ENCODE results near the gene IL6R.
"Not testable (repeated sequence)": the region's sequence is repeated elsewhere in the genome, so short reads cannot be mapped to it uniquely, and the experiment has no call there.

Gene IL6R
- total RNA-seq = 232 reads per million, percentile 94 among the genes with 10 or more reads in this experiment

DNA sequence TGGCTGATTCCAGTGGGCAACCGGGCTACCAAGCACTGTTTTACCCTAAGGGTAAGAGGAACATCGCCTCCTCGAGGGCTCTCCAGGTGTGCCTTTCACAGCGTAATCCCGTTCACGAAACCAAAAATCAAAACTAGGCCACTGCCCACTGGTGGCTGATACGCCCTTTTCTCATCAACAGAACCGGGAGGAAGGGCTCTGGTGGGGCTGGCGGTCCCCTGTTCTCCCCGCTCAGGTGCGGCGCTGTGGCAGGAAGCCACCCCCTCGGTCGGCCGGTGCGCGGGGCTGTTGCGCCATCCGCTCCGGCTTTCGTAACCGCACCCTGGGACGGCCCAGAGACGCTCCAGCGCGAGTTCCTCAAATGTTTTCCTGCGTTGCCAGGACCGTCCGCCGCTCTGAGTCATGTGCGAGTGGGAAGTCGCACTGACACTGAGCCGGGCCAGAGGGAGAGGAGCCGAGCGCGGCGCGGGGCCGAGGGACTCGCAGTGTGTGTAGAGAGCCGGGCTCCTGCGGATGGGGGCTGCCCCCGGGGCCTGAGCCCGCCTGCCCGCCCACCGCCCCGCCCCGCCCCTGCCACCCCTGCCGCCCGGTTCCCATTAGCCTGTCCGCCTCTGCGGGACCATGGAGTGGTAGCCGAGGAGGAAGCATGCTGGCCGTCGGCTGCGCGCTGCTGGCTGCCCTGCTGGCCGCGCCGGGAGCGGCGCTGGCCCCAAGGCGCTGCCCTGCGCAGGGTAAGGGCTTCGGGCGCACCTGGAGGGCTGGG is at the start of gene IL6R:
IL6R (plus strand) TSS at position 360 of the 763 bp plus-strand sequence; CDS start at position 647, 287 bp downstream.
- peak; percentile 61 for DNase-seq

DNA sequence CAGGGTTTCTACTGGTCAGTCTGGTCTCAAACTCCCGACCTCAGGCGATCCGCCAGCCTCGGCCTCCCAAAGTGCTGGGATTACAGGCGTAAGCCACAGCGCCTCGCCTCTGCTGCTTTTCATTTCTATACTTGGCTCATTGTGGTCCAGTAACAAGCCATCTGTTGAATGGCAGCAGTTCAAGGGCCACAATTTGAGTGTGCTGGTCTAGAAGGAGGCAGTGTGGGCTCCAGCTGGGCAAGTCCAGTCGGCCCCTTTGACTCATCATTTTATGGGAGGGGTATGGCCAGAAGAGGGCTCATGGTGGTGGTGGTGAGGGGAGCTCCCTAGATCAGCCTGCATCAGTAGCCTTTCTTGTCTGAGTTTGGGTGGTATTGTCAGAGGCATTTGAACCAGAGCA is 46.6 kb upstream of the IL6R start:
- DNase-seq = no peak

DNA sequence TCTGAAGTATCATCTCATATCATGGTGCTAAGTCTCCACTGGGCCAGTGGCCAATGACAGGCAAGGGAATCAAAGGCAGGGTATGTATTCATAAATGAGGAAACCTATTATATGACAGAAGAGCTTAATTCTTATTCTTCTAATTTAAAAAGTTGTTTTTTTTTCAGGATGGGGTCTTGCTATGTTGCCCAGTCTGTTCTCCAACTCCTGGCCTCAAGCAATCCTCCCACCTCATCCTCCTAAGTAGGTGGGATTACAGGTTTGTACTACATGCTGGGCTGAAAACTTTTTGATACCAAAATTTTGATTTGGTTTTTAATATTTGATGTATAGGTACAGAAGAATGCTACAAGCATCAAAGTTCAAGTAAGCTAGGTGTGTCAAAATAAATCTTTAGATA is 44.9 kb upstream of the IL6R start:
- DNase-seq = no peak

DNA sequence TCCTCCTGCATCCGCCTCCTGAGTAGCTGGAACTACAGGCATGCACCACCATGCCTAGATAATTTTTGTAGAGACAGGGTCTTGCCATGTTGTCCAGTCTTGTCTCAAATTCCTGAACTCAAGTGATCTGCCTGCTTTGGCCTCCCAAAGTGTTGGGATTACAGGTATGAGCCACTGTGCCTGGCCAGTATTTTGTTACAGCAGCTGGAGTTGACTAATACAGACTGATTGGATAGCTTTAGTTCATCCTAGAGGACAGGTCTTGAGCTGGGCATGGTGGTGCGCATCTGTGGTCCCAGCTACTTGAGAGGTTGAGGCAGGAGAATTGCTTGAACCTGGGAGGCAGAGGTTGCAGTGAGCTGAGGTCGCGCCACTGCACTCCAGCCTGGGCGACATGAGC is 44.3 kb upstream of the IL6R start:
- not testable (repeated sequence) for DNase-seq

DNA sequence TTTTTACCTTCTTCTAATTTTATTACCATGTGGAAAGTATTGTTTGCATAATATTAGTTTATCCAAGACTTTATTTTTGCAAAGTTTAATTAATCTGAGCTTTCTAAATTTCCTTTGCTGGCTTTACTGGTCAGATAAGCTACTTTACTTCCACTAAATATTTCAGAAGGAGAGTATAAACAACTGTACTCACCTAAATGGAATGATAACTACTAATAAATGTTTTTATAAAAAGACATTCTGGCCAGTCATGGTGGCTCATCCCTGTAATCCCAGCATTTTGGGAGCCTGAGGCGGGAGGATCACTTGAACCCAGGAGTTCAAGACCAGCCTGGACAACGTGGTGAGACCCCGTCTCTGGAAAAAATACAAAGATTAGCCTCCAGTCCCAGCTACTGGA is 43.8 kb upstream of the IL6R start:
- DNase-seq = no peak

DNA sequence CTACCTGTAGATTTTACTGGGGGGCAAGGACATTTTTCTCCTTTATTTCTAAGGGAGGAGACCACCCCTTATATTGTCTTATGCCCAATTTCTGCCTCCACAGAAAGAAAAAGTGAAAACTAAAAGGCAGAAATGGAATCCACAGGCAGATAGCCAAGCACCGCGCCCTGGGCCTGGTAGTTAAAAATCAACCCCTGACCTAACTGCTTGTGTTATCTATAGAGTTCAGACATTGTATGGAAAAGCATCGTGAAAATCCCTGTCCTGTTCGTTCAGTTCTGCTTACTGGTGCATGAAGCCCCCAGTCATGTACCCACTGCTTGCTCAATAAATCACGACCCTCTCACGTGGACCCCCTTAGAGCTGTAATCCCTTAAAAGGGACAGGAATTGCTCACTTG is 33.7 kb upstream of the IL6R start:
- no peak for DNase-seq

DNA sequence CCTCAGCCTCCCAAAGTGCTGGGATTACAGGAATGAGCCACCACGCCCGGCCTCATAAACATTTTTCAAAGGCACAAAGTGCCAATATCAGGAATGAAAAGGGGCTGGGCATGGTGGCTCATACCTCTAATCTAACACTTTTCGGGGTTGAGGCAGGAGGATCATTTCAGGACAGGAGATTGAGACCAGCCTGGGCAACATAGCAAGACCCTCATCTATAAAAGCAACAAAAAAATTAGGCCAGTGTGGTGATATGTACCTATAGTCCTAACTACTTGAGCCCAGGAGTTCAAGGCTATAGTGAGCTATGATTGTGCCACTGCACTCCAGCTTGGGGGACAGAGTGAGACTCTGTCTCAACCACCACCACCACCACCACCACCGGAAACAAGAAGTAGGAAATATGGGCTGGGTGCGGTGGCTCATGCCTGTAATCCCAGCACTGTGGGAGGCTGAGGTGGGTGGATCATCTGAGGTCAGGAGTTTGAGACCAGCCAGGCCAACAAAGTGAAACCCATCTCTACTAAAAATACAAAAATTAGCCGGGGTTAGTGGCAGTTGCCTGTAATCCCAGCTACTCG is 31.3 kb upstream of the IL6R start:
- DNase-seq = not testable (repeated sequence)

DNA sequence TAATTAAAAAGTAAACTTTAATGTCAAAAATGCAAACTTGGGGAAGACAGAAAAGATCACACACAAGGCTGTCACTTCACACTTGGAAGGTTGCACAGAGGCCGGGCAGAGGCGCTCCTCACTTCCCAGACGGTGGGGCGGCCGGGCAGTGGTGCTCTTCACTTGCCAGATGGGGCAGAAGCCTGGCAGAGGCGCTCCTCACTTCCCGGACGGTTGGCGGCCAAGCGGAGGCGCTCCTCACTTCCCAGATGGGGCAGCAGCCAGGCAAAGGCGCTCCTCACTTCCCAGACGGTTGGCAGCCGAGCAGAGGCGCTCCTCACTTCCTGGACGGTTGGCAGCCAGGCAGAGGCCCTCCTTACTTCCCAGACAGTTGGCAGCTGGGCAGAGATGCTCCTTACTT is 25.8 kb upstream of the IL6R start:
- no peak for DNase-seq

DNA sequence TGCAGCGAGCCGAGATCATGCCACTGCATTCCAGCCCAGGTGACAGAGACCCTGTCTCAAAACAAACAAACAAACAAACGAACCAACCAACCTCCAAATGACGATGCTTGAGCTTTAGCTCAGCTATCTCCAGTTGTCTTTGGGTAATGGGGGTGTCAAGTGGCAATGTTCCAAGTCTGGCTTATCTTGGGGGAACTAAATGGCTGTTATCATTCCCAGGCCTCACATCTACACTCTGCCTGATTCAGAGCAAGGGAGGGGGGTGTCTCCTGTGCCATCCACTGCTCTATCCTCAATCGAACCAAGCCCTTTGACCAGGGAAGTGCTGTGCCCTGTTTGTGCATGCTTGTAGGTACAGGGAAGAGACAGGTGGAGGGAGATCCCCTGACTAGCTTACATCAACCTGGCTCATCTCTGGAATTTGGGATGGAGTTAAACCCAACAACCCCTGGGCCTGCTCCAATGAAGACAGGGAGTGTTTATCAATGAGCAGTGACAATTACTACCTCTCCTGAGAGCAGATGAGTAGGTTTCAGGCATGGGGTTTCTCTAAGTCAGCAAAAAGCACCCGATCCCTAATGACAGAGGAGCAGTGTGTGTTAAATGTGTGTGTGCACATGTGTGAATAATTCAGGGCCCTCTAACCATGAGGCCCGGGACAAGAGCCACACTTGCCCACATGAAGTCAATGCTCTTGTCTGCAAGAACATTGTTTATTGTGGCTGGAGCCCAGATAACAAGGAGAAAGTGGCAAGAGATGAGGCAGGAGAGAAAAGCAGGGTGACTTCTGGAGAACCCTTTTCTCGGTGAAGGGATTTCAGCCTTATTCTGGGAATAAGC is 20.3 kb upstream of the IL6R start:
- DNase-seq = no peak

DNA sequence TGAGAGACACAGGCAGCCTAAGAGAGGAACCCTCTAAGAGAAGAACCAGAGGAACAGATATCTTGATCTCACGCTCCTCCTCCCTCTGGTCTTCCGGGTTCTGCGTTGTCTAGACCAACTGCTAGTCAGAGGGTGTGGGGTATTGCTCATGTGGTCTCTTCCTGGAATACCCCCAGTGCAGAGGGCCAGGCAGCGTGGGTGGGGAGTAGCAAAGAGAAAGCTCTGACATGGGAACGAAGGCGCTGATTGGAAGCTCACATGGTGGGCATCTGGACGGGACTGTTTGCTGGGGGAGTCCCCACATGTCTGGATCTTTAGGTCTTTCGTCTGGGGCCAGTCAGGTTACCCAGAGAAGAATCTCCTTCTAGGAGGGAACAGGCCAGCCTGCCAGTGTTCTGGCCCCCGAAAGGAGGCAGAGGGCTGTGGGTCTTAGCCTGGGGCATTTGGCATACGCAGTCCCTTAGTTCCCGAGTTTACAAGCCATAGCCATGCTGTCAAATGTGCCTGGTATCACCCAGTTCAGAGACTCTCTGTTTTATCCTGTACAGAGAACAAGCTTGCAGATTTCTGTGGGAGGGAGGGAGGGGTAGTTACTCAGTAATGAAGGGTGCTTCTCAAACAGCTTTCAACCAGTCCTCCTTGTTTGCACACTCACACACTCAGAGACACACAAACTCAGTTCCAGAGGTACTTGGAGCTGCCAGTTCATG is 18.3 kb upstream of the IL6R start:
- peak; percentile 66 for DNase-seq

DNA sequence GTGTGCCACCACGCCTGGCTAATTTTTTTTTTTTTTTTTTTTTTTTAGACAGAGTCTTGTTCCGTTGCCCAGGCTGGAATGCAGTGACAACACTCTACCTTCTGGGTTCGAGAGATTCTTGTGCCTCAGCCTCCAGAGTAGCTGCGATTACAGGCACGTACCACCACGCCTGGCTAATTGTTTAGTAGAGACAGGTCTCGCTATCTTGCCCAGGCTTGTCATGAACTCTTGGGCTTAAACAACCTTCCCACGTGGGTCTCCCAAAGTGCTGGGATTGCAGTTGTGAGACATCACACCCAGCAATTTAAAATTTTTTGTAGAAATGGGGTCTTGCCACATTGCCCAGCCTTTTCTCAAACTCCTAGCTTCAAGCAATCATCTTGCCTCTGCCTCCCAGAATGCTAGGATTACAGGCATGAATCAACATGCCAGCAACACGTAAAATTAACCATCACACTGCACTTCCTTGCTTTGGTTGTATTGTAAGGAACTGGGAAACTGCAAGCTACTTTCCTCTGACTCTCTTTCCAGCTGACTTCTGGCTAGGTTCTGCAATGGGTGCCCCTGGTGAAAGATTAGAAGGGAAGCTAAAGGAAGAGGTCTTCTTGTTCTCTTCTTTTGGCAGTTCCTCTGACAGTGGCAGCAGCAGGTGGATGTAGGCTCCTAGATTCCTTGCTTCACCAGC is 13.9 kb upstream of the IL6R start:
- DNase-seq = no peak

DNA sequence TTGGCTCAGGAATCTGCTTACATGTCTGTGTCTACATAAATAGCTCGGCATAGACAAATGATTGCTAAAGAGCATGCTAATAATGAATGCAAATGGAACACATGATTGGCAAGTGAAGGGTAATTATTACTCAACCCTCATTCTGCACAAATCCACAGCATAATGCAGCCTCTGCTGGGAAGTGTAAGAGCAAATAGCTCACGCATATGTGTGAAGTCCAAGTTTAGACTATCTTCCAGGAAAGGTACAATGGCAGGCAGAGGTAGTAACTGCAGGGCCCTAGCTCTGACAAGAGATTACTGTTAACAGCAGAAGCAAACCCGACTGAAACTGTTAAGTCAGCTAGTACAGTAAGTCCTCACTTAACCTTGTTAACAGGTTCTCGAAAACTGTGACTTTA is 7.0 kb upstream of the IL6R start:
- no peak for DNase-seq

DNA sequence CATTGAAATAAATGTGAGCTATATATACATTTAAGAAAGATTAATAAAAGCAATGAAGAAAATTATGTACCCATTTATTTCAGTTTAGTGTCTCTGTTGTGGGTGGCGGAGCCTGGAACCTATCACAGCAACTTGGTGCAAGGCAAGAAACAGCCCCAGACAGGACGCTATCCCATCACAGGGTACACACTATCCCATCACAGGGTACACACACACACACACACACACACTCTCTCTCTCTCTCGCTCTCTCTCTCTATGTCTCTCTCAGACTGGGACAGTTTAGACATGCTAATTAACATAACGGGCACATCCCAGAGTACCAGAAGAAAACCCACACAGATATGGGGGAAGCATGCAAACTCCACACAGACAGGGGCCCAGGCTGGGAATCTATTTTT is 6.5 kb upstream of the IL6R start:
- DNase-seq = no peak

DNA sequence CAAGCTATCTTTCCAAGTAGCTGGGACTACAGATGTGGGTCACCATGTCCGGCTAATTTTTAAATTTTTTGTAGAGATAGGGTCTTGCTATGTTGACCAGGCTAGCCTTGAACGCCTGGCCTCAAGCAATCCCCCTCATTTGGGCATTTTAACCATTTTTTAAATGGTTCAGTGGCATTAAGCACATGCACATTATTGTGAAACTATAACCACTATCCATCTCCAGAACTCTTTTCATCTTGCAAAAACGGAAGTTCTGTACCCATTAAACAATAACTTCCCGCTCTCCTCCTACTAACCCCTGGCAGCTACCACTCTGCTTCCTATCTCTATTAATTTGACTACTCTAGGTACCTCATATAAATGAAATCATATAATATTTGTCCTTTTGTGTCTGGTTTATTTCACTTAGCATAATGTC is 4.8 kb upstream of the IL6R start:
- DNase-seq = no peak

DNA sequence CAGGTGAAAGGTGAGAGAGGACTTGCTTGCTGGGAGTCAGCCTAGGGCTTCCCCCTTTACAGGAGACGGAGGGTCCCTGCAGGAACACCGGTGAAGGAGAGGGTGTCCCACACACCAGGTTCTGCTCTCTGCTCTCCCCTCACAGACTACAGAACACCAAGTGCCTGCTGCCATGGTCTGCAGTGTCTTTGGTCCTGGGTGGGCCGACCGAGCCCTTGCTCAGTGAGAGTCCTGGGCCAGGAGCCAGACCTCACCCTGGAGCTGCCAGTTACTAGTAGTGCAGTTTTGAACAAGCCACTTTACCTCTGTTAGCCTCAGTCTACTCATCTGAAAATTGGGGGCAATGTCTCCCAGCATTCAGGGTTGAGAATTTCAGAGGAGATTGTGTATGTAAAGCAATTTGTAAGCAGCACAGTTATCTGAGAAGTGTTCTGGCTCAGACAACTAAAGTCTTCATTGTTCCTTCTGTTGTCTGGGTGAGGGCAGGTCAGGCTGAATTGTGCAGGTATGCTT is 2.7 kb upstream of the IL6R start:
- DNase-seq = no peak

DNA sequence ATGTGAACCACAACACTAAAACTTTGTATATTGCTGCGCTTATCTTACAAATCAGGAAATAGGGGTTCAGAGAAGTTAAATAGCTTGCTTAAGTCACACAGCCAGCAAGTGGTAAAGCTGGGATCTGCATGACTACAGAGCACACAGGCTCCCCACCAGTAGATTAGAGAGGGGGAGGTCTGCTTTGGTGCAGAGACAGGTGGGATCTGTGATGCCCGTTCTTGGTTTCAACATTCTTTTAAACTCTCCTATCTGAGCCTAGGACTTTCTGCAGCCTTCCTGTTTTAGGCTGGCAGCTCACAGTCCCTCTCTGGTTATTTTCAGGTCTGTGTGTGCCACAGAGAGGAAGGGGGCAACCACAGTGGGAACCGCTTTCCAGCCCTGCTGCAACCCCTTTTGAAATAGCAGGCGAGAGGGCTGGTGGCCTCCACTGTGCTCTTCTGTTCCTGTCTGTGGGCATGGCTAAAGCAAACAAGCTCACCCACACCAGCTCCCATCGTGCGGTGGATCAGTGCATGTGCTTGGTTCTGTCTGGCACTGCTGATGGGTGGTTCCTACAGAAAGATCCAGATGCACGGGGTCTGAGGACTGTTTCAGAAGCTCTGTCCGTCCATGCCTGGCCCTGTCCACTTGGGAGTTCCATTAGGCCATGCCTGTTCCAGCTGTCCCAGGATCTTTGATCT is 1.7 kb upstream of the IL6R start:
- no peak for DNase-seq

DNA sequence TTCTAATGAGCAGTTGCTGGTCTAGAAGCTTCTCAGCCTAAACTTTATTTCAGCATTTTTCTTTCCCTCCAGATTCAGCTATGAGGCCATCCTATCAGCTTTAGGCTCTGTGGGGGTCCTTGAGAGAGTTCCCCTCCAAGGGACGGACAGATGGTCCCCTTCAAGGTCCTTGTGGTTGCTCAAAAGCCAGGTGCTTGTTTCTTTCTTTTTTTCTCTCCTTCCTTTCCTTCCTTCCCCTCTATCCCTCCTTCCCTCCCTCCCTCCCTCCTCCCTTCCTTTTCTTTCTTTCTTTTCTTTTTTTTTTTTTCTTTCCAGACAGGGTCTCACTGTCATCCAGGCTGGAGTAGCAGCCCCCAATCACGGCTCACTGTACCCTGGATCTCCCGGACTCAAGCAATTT is 1.2 kb upstream of the IL6R start:
- DNase-seq = no peak

DNA sequence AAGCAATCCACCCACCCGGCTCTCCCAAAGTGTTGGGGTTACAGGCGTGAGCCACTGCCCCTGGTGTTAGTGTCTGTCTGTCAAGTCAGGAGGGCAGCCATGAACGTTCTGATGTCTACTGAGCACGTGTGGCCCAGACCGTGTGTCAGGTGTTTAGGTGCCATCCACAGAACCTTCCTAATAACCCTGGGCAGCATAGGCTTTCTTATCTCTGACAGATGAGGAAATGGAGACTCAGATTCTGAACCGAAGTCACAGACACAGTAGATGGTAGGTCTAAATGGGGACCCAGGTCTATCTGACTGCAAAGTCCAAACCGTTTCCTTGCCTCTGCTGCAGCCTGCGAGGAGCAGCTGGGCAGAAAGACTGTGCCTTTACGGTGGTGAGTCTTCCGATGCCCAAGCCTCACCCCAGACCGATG is 622 bp upstream of the IL6R start:
- no peak for DNase-seq

DNA sequence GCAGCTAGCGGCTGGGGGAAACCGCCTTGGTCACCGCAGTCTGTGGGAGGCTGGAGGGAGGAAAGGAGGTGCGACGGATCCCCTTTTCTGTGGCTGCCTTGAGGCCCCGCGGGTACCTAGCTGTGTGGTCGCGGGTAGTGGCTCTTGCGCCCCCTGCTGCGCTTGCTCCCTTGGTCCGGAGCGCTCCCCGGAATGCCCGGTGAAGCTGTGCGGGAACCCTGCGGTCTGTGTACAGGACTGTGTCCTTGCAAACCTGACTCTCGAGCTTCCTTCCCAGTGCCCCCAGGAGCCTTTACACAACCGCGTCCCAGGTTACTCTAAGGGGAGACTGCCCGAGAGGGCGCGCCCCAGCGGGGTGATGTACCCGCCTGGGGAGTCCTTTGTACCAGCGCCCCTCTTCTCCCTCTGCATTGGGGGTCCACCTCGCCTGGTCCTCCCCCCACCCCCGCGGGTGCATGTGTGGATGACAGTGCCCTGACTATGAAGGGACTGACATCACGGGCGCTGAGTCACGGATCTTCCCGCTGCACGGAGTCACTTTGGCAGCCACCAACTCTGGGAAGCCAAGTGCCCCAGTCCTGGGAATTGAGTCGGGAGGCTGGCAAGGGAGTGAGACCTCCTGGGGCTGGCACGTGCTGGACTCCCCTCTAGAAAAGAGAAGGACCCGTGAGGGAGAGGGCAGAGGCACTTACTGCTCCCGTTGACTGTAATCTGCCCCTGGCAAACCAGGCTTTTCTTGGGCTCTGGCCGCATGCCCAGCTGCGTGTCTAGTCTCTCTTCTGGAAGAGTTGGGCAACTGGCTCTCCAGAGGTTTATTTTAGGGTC is 816 bp downstream of the IL6R start:
- peak; percentile 52 for DNase-seq

DNA sequence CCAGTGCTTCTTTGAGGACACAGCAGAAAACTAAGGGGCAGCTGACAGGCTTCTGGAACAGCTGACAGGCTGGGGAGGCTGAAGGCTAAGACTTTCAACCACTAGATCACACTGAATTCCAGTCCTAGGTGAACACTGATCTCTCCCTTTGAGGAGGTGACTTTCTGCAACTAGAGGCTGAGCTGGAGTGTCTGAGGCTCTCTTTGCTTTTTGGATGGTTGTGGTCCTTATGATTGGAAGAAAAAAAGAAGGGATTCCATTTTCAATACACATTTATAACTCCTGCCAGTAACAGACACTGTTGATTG is 1.4 kb downstream of the IL6R start:
- no peak for DNase-seq

DNA sequence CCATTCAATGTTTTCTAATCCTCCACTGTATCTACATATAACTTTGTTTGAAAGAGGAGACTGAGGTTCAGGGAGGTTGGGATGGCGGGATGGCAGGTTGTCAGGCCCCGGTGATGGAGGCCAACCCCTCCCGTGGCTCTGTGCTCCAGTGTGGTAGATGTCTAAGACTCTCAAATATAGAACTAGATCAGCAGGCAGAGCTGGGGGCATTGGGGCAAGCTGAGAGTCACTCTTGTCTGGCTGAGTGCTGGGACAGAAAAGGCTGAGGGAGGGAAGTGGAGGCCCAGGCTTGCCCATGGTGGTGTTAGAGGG is 1.7 kb downstream of the IL6R start:
- DNase-seq = no peak

Data from effector CD4-positive, alpha-beta T cell (primary cell).